Measurements from ENCODE around the gene ZNF598.
A peak's percentile ranks its signal among the peaks of the same experiment; 100 is the strongest.
"Not testable (repeated sequence)": the region's sequence is repeated elsewhere in the genome, so short reads cannot be mapped to it uniquely, and the experiment has no call there.

The ZNF598 gene

DNA sequence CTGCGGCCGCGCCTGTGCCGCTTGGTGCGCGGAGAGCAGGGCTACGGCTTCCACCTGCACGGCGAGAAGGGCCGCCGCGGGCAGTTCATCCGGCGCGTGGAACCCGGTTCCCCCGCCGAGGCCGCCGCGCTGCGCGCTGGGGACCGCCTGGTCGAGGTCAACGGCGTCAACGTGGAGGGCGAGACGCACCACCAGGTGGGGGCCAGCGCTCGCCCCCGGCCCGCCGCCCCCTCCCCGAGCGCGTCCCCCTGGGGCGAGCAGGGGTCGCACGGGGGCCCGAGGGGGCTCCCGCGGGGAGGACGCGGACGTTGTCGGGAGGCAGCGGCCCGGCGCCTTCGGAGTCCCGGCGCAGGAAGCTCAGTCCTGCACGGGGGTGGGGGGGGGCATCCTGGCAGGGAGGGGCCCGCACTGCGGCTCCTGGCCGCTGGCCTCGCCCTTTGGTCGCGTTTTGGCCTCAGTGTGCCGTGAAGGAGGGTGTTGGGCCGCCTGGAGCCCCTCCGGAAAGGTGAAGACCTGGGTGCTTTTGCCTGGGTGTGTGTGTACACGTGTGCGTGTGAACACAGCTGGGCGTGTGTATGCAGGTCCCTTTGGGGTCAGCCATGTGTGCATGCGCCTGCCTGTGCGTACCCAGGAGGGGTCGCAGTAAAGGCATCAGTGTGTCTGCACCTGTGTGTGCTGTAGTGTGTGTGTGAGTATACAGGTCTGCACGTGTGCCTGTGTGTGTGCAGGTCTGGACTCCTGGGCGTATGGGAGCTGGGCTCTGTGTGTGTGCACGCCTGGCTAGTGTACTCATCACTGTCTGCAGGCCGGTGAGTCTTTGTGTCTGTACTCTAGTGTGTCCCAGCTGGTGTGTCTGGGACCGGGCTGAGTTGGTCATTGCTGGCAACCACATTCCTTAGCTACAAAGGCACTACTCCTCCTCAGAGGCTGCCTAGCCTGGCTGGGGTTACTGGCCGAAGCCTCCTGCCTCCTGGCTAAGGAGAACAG is 17.7 kb upstream of the ZNF598 start:
- no peak for DNase-seq (ENCODE audit: low read depth)

DNA sequence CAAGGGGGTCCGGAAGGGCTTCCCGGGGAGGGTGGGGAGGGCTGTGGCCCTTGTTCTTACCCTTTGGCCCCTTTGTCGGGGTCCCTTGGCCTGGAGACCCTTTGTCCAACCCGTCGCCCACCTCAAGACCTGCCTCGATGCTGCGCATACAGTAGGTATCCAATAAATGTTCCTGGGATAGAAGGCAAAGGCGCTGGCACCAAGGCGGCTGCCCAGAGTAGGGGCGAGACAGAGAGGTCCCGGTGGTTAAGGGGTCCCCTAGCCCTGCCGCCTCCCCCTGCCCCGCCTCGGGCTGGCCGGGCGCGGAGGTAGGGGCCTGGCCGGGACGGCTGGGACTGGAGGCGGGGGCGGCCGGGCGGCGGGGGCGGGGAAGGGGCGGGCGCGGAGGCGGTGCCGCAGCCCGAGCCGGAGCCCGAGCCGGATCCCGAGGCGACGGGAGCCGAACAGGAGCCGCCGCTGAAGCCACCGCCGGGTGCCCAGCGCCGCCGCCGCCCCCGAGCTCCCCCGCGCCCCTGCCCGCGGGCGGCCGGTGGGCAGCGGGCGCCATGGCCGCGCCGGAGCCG is 16.9 kb upstream of the ZNF598 start, which contains the start of gene NHERF2:
TSS of gene NHERF2 (plus strand) at position 442 of the 563 bp plus-strand sequence. CDS start at position 546, 104 bp downstream.
- no peak for DNase-seq (ENCODE audit: low read depth)

DNA sequence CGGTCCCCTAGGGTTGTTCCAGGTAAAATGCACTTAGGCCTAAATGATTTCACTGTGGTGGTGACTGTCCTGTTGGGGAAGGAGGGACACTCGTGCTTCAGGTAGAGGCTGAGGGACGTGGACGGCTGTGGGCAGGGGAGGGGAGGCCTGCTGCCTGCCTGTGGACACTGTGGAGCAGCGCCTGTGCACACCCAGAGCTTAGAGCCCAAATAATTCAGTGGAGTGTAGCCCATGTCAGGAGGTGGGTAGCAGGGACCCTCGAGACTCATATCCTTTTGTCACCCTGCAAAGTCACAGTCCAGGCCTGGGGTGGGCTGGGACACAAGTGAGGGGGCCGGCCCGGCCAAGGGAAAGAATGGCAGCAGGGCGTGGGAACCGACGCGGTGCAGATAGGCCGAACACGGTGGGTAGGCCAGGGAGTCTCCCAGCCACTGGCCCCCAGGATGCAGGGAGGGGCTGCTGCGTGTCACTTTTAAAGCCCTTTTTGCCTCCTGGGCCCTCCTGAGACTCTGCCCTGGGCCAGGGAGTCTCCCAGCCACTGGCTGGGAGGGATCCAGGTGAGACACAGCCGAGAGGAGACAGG is 16.3 kb upstream of the ZNF598 start:
- no peak for DNase-seq (ENCODE audit: low read depth)

DNA sequence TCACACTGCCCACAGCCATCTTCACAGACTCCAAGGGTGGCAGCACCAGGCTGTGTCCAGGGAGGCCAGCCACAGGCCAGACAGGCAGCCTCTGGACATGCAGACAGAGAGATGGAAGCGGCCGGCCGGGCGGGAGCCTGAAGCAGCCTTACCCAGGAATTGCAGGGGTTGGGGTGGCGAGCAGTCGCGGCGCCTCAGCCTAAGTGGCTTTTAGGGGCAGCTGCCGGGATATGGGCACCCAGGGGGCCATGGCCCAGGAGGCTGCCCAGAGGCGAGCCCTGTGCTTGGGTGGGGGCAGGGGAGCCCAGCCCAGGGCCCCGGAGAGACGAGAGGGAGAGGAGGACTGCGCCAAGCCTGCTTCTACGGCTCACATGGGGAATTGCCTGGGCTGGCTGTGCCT is 15.6 kb upstream of the ZNF598 start:
- no peak for DNase-seq (ENCODE audit: low read depth)

DNA sequence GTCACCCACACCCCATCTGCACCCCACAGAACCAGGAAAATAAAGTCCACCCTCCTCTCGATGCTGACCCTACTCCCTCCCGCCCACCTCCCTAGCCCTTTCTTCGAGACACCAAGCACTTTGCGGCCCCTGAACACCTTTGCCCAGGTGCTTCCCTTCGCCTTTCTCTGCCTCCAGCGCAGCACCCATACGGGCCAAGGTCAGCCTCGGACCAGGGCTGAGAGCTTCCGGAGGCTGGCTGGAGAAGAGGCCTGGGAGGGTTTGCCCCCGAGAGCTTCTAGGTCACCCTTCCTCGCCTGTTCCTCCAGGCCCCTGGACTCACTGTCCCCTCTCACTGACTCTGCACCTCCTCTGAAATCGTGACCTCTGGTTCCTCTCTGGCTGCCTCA is 14.4 kb upstream of the ZNF598 start:
- DNase-seq (ENCODE audit: low read depth), result no peak

DNA sequence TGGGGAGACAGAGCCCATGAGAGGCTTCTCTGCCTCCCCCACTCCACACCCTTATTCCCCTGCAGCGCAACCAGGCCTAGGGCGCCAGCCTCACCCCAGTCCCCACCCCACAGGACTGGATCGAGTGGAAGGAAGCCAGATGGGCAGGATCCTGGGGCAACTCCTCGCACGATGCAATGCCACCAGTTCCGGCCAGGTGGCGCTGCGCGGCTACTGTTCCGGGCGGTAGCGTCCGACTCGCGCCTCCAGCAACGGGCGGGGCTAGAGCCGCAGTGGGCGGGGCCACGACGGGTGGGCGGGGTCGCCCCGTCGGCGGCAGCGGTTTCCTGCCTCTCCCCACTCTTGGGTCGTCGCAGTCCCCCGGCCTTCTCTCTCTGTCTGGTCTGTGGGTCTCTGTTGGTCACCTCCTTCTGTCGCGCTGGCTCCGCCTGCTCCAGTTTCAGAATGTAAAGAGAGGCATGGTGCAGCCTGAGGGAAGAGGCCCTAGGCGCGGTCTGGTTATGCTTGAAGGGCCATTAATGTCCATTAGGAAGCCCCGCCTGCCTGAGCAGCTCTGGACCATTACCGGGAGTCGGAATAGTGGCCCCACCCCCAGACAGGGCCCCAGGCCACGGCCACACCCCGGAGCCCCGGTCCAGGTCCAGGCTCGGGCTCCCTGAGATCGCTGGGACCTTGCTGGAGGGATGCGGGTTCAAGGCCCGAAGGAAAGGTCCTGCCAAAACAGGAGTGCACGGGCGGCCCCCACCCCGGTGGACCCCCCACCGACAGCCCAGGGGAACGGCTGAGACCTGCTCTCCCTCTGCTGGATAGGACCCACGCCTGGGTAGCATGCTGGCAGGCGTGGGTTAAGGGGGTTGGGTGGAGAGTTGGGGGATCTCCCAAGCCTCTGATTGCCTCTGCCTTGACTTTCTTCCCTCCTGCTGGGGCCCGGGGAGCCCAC is 13.7 kb upstream of the ZNF598 start:
- DNase-seq (ENCODE audit: low read depth), result peak; percentile 93

DNA sequence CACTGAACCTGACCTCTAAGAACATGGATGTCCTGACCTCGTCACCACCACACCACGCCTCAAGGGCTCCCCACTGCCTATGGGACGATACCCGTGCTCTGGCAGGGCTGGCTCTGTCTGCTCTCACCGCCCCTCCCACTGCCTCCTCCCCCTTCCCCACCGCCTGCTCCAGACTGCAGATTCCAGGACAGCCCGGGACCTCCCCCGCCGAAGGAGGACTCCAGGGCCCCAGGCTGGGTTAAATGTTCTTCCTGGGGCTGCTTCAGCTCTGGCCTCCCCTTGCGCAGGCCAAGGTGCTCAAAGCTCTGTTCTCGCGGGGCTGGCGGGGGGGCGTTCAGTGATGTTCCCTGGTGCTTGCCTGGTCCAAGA is 13.1 kb upstream of the ZNF598 start:
- no peak for DNase-seq (ENCODE audit: low read depth)

DNA sequence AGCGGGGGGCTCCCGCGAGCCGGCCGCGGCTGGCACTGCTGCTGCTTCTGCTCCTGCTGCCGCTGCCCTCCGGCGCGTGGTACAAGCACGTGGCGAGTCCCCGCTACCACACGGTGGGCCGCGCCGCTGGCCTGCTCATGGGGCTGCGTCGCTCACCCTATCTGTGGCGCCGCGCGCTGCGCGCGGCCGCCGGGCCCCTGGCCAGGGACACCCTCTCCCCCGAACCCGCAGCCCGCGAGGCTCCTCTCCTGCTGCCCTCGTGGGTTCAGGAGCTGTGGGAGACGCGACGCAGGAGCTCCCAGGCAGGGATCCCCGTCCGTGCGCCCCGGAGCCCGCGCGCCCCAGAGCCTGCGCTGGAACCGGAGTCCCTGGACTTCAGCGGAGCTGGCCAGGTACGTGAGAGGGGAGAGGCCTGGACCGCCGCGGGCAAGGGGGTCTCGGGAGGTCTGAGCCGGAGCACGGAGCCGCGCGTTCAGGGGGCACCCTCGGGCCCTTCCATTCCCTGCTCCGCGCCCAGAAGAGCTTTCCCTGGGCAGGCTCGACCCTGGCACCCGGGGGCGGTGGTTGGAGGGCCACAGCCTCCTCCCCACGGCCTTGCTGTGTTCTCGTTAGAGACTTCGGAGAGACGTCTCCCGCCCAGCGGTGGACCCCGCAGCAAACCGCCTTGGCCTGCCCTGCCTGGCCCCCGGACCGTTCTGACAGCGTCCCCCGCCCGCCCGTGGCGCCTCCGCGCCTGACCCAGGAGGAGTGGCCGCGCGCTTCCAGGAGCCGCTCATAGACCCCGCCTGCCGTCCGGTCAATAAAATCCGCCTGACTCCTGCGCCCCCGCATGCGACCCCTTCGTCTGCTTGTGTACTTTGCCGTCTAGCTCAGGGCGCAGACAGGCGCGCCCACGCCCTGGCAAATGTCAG is 10.6 kb upstream of the ZNF598 start:
- DNase-seq (ENCODE audit: low read depth), result no peak

DNA sequence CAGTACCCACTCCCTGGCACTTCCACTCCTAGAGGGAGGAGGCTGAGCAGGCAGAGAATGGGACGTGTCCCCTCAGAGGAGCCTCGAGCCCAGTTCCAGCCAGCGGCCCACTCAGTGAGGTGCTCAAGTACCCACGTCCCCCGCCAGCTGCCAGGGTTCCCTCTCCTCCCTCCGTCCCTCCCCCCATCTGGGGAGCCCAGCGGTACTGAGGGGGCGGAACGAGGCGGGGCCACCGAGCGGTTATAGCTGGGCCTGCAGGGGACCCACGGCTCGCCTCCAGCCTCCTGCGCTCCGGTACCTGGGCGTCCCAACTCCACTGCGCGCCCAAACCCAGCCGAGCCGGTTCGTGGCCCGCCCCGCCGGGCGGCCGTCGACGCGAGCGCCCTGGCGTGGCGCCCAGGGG is 9.9 kb upstream of the ZNF598 start, which contains the start of gene NPW:
TSS of gene NPW (plus strand) at position 268 of the 403 bp plus-strand sequence.
- no peak for DNase-seq (ENCODE audit: low read depth)

DNA sequence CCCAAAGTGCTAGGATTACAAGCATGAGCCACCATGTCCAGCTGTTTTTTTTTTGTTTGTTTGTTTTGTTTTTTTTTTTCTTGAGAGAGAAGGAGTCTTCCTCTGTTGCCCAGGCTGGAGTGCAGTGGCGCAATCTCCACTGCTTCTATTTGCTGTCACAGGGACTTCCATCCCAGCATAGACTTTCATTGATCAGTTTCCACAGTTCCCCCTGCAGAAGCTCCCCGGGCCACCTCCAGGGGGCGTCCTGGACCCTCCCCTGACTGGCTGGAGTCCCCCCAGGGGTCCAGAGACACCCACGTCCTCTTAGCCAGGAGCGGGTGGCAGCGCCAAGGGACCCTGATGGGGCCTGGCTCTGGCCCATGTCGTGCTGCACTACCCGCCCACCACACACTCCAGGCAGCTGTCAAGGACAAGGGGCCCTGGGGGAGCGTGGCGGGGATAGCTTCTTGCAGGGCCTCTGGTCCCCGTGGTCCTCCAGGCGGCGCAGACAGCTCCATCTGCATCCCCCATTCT is 6.8 kb upstream of the ZNF598 start:
- no peak for DNase-seq (ENCODE audit: low read depth)

DNA sequence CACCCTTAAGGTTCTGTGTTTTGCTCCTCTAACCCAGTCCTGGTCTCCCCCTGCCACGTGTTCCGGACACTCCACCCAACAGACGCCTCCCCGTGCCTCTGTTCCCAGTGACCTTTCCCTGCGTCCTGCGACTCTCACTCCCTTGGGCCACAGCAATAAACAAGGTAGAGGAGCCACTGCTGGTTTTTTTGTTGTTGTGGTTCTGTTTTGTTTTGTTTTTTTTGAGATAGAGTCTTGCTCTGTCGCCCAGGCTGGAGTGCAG is 6.3 kb upstream of the ZNF598 start:
- DNase-seq (ENCODE audit: low read depth), result no peak

DNA sequence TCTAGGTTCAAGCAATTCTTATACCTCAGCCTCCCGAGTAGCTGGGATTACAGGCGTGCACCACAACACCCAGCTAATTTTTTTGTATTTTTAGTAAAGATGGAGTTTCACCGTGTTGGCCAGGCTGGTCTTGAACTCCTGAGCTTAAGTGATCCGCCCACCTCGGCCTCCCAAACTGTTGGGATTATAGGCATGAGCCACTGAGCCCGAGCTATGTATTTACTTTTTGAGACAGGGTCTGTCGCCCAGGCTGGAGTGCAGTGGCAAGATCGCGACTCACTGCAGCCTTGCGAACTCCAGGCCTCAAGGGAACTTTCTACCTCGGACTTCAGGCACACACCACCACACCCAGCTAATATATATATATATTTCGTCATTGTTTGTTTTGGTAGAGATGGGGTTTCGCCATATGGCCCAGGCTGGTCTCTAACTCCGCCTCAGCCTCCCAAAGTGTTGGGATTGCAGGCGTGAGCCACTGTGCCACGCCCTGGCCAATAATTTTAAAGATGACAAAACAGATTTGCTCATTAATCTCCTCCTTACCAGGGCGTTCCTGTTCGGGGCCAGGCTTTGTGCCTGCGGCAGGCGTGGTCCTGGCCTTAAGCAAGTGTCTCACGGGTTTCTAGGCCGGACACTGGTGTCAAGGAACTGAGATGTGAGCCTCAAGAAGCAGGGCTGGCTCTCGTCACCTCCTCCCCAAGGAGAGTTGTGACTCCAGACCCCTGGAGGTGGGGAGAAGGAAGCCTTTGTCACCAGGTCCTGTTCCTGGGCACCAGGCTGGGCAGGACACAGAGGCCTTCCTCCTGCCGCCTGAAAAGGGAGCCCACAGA is 5.7 kb upstream of the ZNF598 start:
- no peak for DNase-seq (ENCODE audit: low read depth)

DNA sequence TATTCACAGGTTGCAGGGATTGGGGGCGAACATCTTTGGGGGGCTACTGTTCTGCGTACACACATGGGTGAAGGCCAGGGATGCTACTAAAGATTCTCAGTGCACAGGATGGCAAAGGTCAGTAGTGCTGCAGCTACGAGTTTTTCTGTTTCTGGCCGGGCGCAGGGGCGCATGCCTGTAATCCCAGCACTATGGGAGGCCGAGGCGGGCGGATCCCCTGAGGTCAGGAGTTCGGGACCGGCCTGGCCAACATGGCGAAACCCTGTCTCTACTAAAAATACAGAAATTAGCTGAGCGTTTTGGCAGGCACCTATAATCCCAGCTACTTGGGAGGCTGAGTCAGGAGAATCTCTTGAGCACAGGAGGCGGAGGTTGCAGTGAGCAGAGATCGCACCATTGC is 3.9 kb upstream of the ZNF598 start:
- DNase-seq (ENCODE audit: low read depth), result no peak

DNA sequence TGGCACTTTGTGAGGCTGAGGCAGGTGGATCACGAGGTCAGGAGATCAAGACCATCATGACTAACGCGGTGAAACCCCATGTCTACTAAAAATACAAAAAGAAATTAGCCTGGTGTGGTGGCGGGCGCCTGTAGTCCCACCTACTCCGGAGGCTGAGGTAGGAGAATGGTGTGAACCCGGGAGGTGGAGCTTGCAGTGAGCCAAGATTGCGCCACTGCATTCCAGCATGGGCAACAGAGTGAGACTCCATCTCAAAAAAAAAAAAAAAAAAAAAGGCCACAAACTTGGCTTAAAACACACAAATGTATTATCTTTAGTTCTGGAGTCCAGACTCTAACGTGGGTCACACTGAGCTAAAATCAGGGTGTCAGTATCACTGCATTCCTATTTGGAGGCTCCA is 2.1 kb upstream of the ZNF598 start:
- not testable (repeated sequence) for DNase-seq (ENCODE audit: low read depth)

DNA sequence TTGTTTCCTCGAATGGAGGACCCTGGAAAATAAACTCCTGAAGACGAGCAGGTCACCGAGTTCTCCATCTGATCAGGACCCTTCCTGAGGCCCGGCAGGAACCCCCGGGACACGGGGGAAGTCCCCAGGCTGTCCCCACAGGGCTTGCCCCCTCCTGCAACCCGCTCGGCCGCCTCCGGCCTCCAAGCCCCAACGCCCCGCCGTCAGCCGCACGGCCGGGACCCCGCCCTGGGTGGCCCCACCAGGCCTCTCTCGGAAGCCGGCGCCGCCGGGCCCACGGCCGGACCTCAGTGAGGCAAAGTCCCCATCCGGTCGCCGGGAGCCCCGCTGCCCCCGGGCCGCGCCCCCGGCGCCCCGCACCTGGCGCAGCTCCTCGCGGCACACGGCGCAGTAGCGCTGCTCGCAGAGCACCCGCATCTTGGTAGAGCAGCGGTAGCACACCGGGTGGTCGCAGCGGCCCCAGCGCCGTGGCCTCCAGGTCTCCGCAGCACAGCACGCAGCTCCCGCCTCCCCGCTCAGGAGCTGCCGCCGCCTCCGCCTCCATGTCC is 383 bp downstream of the ZNF598 start:
- no peak for DNase-seq (ENCODE audit: low read depth)

DNA sequence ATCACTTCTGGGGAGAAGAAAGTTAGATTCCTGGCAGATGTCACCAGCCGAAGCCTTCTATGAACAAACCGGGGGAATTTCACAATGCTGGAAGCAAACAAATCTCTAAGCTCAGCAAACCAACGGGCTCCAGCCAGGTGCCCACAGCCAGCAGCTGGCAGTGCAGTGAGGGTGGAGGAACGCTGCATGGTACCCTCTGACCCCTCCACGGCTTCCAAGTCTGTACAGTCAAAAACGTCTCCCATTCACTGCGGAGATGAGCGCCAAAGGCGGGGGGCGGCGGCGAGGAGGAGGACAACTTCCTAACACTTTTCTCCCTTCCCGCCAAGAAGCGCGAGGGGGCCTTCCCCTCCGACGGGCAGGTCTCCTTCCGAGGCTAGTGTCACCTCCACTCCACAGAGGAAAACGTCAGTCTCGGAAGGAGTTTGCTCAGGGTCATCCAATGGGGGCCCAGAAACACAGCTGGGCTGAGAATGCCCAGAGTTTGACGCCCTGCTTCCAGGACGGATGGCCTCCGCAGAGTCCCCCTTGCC is 924 bp downstream of the ZNF598 start:
- no peak for DNase-seq (ENCODE audit: low read depth)

DNA sequence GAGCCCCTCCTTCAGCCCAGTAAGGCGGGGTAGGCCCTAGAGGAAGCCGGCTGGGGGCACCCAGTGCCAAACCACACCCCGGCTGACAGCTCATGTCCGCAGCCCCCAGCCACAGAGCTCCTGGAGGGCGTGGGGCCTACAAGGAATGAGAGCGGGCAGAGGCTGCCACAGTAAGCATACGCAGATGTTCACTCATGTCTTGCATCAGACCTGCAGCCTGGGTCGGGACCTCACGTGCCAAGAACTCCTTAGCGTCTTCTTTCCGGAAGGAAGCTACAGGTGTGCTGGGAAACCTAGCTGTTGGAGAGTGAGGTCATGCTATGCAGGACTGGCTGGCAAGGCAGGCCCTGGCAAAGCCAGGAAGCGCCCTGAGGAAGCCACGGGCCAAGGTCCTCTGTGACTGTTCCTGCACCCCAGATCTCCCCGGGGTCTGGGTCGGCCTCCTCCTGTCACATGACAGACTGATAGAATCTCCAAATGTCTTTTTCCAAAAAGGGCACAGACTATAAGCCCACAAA is 1.6 kb downstream of the ZNF598 start:
- no peak for DNase-seq (ENCODE audit: low read depth)

DNA sequence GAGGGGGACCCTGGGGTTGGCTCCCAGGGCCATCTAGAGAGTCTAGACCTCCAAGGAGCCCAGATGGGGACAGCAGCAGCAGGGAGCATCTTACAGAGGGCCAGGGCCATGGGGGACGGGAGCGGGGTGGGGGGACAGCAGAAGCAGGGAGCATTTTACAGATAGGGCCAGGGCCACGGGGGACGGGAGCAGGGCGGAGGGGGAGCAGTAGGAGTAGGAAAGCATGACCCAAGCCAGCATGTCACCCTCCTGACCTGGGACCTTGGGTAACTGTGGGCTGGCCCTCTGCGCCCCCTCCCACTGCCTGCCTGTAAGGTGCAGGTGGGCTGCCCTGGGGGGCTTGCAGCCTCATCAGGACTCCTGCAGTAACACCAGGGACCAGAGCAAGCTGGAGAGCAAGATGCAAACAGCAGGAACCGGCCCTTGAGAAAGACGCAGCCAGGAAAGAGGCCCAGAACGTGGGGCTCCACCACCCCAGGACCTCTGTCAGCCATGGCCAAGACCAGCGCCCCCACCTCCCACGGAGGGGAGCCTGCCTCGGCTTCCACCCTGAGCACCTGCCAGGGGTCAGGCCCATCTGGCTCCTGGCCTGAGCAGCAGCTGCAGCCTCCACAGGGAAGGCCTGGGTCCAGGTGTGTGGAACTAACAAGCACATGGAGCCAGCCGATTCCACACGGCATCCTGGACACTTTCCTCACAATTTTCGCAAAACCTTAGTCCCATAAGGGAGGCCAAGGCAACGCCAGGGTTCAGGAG is 2.4 kb downstream of the ZNF598 start:
- no peak for DNase-seq (ENCODE audit: low read depth)

All from activated T-cell treated with anti-CD3 and anti-CD28 coated beads for 24 hours (primary cell).